NCI-H128 (cell line): ENCODE results near the gene SLC2A4.

Source experiments
- DNase-seq: peaks from one replicate; lab custom pipeline; 2025; ENCODE audit not compliant: unreplicated experiment; lab: John Stamatoyannopoulos, UW

Gene SLC2A4

GRCh38 chr17:7263801-7264078, 17.8 kb upstream of the SLC2A4 start:
- DNase-seq, result no peak

GRCh38 chr17:7266784-7267183, 14.7 kb upstream of the SLC2A4 start:
- DNase-seq, result no peak

- no peak for DNase-seq
Observed at GRCh38 chr17:7279448-7279847, 2.1 kb upstream of the SLC2A4 start.

GRCh38 chr17:7280519-7281073, 922 bp upstream of the SLC2A4 start:
- DNase-seq, result peak; percentile 58

- no peak for DNase-seq
Observed at GRCh38 chr17:7281953-7282751, 634 bp downstream of the SLC2A4 start.

- DNase-seq, result no peak
Observed at GRCh38 chr17:7282752-7283321, 1.3 kb downstream of the SLC2A4 start.

- DNase-seq, result no peak
Observed at GRCh38 chr17:7283471-7284216, 2.1 kb downstream of the SLC2A4 start.

- DNase-seq, result no peak
Observed at GRCh38 chr17:7284911-7285310, 3.4 kb downstream of the SLC2A4 start.

- no peak for DNase-seq
Observed at GRCh38 chr17:7285679-7286078, 4.2 kb downstream of the SLC2A4 start.

GRCh38 chr17:7289256-7290032, 7.9 kb downstream of the SLC2A4 start:
- DNase-seq, result no peak

GRCh38 chr17:7290166-7290565, 8.6 kb downstream of the SLC2A4 start:
- no peak for DNase-seq

- DNase-seq, result no peak
Observed at GRCh38 chr17:7290685-7291084, 9.2 kb downstream of the SLC2A4 start.

- DNase-seq, result no peak
Observed at GRCh38 chr17:7292194-7292593, 10.7 kb downstream of the SLC2A4 start.

- no peak for DNase-seq
Observed at GRCh38 chr17:7292729-7293128, 11.2 kb downstream of the SLC2A4 start.

GRCh38 chr17:7293159-7293558, 11.6 kb downstream of the SLC2A4 start:
- DNase-seq, result no peak

- DNase-seq, result no peak
Observed at GRCh38 chr17:7293816-7294613, 12.5 kb downstream of the SLC2A4 start.

- DNase-seq, result peak; percentile 58
Observed at GRCh38 chr17:7294614-7295153, 13.2 kb downstream of the SLC2A4 start, which contains the start of gene YBX2. Gene YBX2, minus strand, starts transcription at chr17:7294639. Its CDS starts 139 bp downstream, at chr17:7294500.

- DNase-seq, result no peak
Observed at GRCh38 chr17:7295230-7296180, 14.0 kb downstream of the SLC2A4 start.
